Activated naive CD4-positive, alpha-beta T cell treated with anti-CD3 and anti-CD28 coated beads, Interleukin-2, amount 50 U/mL, for 72 hours (primary cell): ENCODE data around the gene ACTA2. TPM values are rescaled to one million over a fixed set of nuclear protein-coding genes. Genes with fewer than 3 reads are reported as not detected.
"Not testable (repeated sequence)": the region's sequence is repeated elsewhere in the genome, so short reads cannot be mapped to it uniquely, and the experiment has no call there.

ENCODE experiments used
- ATAC-seq, 2 donors: fragments of 150-1000 bp; cut with Tn5 transposase; 2 replicates each; pipeline ENCODE4 v1.10.0; 2021; ENCODE audit warnings: mild to moderate bottlenecking in 2 of 2, moderate library complexity in 2 of 2
- DNase-seq, 2 donors: peaks; one replicate each; pipeline ENCODE4 v3.0.0; 2021 to 2022; ENCODE audit warnings: low spot score in 2 of 2
- H3K27ac Mint-ChIP-seq, 2 donors: one replicate each; pipeline ENCODE4 v1.8.0; 2022; ENCODE audit warnings: mild to moderate bottlenecking in 2 of 2, mixed read lengths in 2 of 2
- H3K36me3 Mint-ChIP-seq, 2 donors: one replicate each; pipeline ENCODE4 v1.8.0; 2022; ENCODE audit warnings: mixed read lengths in 2 of 2
- H3K9me3 Mint-ChIP-seq, 2 donors: one replicate each; pipeline ENCODE4 v1.8.0; 2022; ENCODE audit warnings: mixed read lengths in 2 of 2
- total RNA-seq, 2 donors: library from RNA; stranded (reverse); gene quantifications; one replicate each; pipeline ENCODE4 v1.2.3, GENCODE V29; 2022

The ACTA2 gene
- total RNA-seq, 2 donors from 2014 or later = 3.6 to 10.6 TPM

GRCh38 chr10:88941026-88941425 lies 11.5 kb downstream of the ACTA2 start:
- DNase-seq = no peak
- peak overlapping the region in 1 of 2 donors; percentile 7 for H3K27ac Mint-ChIP-seq
- H3K36me3 Mint-ChIP-seq = no peaks in the 10 kb centered on the region
- no peak for ATAC-seq
- H3K9me3 Mint-ChIP-seq = no peaks in the 10 kb centered on the region

DNA sequence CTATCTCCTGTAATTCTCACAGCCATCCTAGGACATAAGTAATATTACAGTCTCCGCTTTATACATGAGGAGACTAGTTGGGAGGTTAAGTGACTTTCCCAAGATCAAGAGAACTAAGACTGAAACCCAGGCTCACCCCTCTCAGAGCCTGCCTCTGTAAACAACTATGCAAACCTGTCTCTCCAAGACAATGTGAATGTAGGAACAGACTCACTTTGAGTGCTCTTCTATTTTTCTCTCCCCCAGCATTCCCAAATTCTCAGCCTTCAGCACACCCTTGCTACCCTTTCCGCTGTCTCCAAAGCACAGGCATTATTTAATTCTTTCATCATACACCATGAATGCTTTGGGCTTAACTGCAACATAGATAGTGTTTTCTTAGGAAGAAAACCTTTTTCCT lies 13.6 kb downstream of the ACTA2 start:
- H3K36me3 Mint-ChIP-seq = no peaks in the 10 kb centered on the region
- ATAC-seq = no peak
- DNase-seq = no peak
- no peak overlapping the region for H3K27ac Mint-ChIP-seq
- no peaks in the 10 kb centered on the region for H3K9me3 Mint-ChIP-seq

DNA sequence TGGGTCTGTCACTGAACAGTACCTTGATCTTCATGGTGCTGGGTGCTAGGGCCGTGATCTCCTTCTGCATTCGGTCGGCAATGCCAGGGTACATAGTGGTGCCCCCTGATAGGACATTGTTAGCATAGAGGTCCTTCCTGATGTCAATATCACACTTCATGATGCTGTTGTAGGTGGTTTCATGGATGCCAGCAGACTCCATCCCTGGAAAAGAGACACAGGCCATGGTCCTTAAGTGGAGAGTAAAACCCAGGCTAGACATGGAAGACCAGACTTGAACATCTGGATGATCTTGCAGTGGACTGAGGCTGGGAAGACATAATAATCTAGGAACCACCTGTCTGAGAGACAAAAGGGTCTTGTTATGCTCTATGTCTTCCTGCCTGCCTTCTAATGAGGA lies 14.5 kb downstream of the ACTA2 start:
- H3K9me3 Mint-ChIP-seq = no peaks in the 10 kb centered on the region
- no peak overlapping the region for H3K27ac Mint-ChIP-seq
- DNase-seq = no peak
- no peak for ATAC-seq
- H3K36me3 Mint-ChIP-seq = no peaks in the 10 kb centered on the region

GRCh38 chr10:88936656-88937055 lies 15.9 kb downstream of the ACTA2 start:
- no peak overlapping the region for H3K27ac Mint-ChIP-seq
- no peaks in the 10 kb centered on the region for H3K9me3 Mint-ChIP-seq
- no peaks in the 10 kb centered on the region for H3K36me3 Mint-ChIP-seq
- no peak for ATAC-seq
- no peak for DNase-seq

DNA sequence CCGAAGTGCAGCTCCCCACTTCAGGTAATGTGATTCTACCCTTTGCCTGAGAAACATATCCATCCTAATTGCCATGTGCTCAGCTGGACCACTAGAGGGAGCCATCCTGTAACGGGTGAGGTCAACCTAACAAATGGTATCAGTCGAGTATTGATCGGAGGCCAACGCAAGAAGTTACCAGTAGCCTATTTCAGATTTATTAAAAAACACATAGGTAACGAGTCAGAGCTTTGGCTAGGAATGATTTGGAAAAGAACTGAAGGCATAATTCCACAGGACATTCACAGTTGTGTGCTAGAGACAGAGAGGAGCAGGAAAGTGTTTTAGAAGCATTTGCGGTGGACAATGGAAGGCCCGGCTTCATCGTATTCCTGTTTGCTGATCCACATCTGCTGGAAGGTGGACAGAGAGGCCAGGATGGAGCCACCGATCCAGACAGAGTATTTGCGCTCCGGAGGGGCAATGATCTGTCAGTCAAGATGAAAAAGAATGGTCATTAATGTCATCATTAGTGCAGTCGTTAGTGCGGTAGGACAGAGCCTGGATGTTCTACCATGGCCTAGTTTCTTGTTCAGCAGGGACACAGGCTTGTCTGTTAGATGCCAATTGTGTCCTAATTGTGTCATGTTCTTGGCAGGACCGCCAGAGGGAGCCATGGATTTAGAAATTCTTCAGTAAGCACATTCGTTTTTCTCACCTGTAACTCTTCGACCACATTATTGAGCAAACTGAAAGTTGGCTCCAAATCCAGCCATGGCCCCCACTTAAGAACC lies 17.5 kb downstream of the ACTA2 start:
- Mint-ChIP-seq H3K36me3 (no peaks in the 10 kb centered on the region), H3K9me3 (no peaks in the 10 kb centered on the region), H3K27ac (peak overlapping the region; percentile 66 to 75)
- peak in 1 of 2 donors; percentile 65 for DNase-seq
- peak; percentile 68 to 77 for ATAC-seq

DNA sequence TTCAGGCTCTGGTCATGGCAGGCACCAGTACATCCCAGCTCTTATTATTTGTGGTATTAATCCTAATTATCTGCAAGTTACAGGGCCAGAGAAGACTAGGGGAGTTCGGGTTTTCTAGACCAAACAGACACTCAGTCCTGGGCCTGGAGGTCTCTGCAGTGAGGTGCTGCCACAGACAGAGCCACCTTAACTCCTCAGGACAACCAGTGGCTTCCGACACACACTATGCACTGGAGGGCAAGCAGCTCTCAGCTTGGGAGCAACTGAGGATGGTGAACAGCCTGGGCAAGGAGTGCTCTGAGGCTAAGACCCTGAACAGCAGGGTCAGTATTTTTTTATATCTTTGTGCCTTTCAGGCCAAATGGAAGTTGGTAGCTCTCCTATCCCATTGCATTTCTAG lies 19.0 kb downstream of the ACTA2 start:
- H3K27ac Mint-ChIP-seq = no peak overlapping the region
- peaks cover 0 to 6% of the 10 kb centered on the region in 2 donors for H3K36me3 Mint-ChIP-seq
- no peak for ATAC-seq
- no peaks in the 10 kb centered on the region for H3K9me3 Mint-ChIP-seq
- no peak for DNase-seq

GRCh38 chr10:88932539-88933256 lies 19.9 kb downstream of the ACTA2 start:
- peak in 1 of 2 donors; percentile 15 for DNase-seq
- ATAC-seq = peak; percentile 79 to 80
- Mint-ChIP-seq H3K36me3 (peaks cover 0 to 6% of the 10 kb centered on the region in 2 donors), H3K9me3 (no peaks in the 10 kb centered on the region), H3K27ac (peak overlapping the region in 1 of 2 donors; percentile 57)

DNA sequence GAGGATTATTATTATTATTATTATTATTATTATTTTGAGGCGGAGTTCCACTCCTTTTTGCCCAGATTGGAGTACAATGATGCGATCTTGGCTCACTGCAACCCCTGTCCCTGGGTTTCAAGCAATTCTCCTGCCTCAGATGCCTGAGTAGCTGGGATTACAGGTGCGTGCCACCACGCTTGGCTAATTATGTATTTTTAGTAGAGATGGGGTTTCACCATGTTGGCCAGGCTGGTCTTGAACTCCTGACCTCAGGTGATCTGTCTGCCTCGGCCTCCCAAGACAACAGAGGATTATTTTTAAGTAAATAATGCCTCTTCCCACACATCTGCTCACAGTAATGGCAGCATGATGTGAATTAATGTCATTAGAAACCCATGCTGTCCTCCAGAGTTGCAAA lies 20.5 kb downstream of the ACTA2 start:
- not testable (repeated sequence) for H3K36me3 Mint-ChIP-seq, ATAC-seq, DNase-seq, H3K9me3 Mint-ChIP-seq
- peak overlapping the region in 1 of 2 donors; percentile 57 for H3K27ac Mint-ChIP-seq

DNA sequence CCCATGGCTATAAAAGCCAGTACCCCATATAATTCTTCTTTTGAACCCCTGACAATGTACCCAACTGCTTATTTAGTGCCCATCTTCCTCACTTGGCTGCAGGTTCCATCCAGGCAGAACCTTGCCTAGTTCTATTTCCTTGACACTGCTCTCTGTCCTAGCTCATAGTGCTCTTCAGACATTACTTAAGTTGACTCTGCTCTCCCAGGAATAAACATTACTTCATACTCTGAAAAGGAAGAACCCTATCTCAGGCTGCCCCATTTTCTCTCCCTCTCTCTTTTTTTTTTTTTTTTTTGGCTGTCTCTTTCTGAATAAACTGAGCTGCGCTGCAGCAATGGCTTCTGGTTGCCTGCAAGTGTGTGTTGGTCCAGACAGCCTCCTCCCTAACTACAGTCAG lies 21.0 kb downstream of the ACTA2 start:
- Mint-ChIP-seq H3K36me3 (peaks cover 0 to 10% of the 10 kb centered on the region in 2 donors), H3K27ac (peak overlapping the region in 1 of 2 donors; percentile 67), H3K9me3 (no peaks in the 10 kb centered on the region)
- ATAC-seq (no peak), DNase-seq (no peak)

- DNase-seq = no peak
- no peak overlapping the region for H3K27ac Mint-ChIP-seq
- H3K9me3 Mint-ChIP-seq = no peaks in the 10 kb centered on the region
- ATAC-seq = no peak
- H3K36me3 Mint-ChIP-seq = peaks cover 7 to 36% of the 10 kb centered on the region in 2 donors
These were observed 24.3 kb downstream of the ACTA2 start for GRCh38 chr10:88928254-88928653.

DNA sequence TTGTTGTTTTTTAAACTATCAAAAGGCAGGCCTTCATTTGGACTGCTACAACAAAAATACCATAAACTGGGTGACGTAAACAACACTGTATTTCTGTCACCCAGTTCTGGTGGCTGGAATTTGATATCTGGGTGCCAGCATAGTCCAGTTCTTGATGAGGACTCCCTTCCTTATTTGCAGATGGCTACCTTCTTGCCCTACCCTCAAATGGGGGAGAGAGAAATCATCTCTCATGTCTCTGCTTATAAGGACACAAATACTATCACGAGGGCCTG lies 25.2 kb downstream of the ACTA2 start:
- no peak for DNase-seq
- ATAC-seq = no peak
- Mint-ChIP-seq H3K27ac (no peak overlapping the region), H3K36me3 (peaks cover 7 to 36% of the 10 kb centered on the region in 2 donors), H3K9me3 (no peaks in the 10 kb centered on the region)

GRCh38 chr10:88926566-88927415 lies 25.8 kb downstream of the ACTA2 start:
- no peak for DNase-seq
- no peaks in the 10 kb centered on the region for H3K9me3 Mint-ChIP-seq
- H3K36me3 Mint-ChIP-seq = peaks cover 7 to 36% of the 10 kb centered on the region in 2 donors
- H3K27ac Mint-ChIP-seq = peak overlapping the region in 1 of 2 donors; percentile 38
- no peak for ATAC-seq

- Mint-ChIP-seq H3K36me3 (peaks cover 7 to 31% of the 10 kb centered on the region in 2 donors), H3K27ac (peak overlapping the region in 1 of 2 donors; percentile 4), H3K9me3 (no peaks in the 10 kb centered on the region)
- DNase-seq = no peak
- ATAC-seq = no peak
These were observed 29.1 kb downstream of the ACTA2 start for GRCh38 chr10:88923520-88923919.

DNA sequence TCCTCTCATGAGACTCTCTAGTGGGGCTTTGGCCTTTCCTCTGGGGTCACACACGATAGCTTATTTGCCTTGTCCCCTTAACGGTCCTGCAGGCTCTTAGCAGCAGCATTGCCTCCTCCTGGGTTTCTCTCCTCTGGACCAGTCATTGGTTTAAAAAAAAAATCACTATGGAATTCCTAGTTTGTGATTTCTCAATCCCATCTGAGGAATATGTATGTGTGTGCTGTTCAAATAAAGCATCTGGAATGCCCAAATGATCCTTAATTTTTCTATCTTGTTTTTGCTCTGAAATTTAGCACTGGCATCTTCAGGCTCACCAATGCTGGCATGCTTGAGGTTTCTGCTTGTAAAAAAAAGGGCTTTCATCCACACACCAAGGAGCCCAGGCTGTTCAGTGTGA lies 30.5 kb downstream of the ACTA2 start:
- peaks cover 7 to 42% of the 10 kb centered on the region in 2 donors for H3K36me3 Mint-ChIP-seq
- ATAC-seq = no peak
- H3K27ac Mint-ChIP-seq = no peak overlapping the region

GRCh38 chr10:88920986-88921593 lies 31.5 kb downstream of the ACTA2 start:
- DNase-seq (no peak), ATAC-seq (no peak)
- no peak overlapping the region for H3K27ac Mint-ChIP-seq
- peaks cover 7 to 39% of the 10 kb centered on the region in 2 donors for H3K36me3 Mint-ChIP-seq
- no peaks in the 10 kb centered on the region for H3K9me3 Mint-ChIP-seq

More for the DNA sequence above, 30.5 kb downstream of the ACTA2 start:
- H3K9me3 Mint-ChIP-seq = no peaks in the 10 kb centered on the region
- DNase-seq = no peak

DNA sequence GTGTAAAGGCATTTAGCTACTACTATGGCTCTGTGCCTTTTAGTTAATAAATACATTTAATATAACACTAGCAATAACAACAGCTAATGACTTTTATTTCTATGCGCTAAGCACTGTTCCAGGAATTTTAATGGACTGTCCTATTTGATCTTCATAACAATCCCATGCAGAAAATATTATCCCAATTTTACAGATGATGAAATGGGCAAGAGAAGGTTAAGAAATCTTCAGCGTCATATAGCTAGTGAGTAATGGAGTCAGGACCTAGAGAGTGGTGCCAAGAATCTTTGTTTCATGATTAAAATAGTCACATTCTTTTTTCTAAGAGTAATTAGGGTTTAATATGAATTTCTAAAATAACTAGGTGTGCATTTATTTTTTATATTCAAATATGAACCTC lies 32.4 kb downstream of the ACTA2 start:
- no peaks in the 10 kb centered on the region for H3K9me3 Mint-ChIP-seq
- peaks cover 7 to 44% of the 10 kb centered on the region in 2 donors for H3K36me3 Mint-ChIP-seq
- ATAC-seq (no peak), DNase-seq (no peak)
- no peak overlapping the region for H3K27ac Mint-ChIP-seq

DNA sequence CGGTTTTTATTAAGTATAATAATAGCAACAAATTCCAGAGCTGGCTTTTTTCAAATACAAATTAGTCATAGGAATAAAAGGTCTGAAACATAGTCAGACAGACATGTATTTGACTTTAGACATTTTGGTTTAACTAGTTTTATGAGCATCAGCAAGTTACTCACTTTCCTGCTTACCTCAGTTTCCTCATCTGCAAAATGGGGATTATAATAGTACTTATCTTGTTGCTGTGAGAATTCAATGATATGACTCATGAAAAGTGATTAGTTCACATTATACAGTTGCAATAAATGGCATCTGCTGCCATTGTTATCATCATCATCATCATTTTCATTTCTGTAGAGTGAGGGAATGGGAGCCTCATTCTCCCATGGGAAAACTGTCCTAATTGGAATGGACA lies 33.5 kb downstream of the ACTA2 start:
- DNase-seq = no peak
- Mint-ChIP-seq H3K27ac (no peak overlapping the region), H3K36me3 (peaks cover 0 to 33% of the 10 kb centered on the region in 2 donors), H3K9me3 (no peaks in the 10 kb centered on the region)
- no peak for ATAC-seq
